GM18526 (cell line): ENCODE data around the gene STOX1.

Experiments used
- POLR2A ChIP-seq: IDR thresholded peaks from 3 replicates; pipeline ENCODE4 v1.6.1; 2011; ENCODE audit not compliant: insufficient read length; ENCODE audit errors: extremely low read depth

The STOX1 gene

GRCh38 chr10:68871731-68872342 is 44.5 kb downstream of the STOX1 start:
- TF ChIP-seq POLR2A = no peak

- no peak for TF ChIP-seq POLR2A
Measured at GRCh38 chr10:68876246-68877138, 49.2 kb downstream of the STOX1 start.

GRCh38 chr10:68877482-68878110 is 50.3 kb downstream of the STOX1 start:
- TF ChIP-seq POLR2A = no peak

GRCh38 chr10:68878496-68878895 is 51.2 kb downstream of the STOX1 start:
- no peak for TF ChIP-seq POLR2A

GRCh38 chr10:68879628-68880027 is 52.3 kb downstream of the STOX1 start:
- TF ChIP-seq POLR2A = no peak

- no peak for TF ChIP-seq POLR2A
Measured at GRCh38 chr10:68880181-68880580, 52.9 kb downstream of the STOX1 start.

- TF ChIP-seq POLR2A = no peak
Measured at GRCh38 chr10:68895041-68895440, 67.7 kb downstream of the STOX1 start.

GRCh38 chr10:68897336-68897741 is 70.0 kb downstream of the STOX1 start:
- TF ChIP-seq POLR2A = no peak

GRCh38 chr10:68899186-68899745 is 71.9 kb downstream of the STOX1 start:
- TF ChIP-seq POLR2A = no peak

- no peak for TF ChIP-seq POLR2A
Measured at GRCh38 chr10:68900427-68901104, 73.2 kb downstream of the STOX1 start.

GRCh38 chr10:68901105-68901927 is 74.0 kb downstream of the STOX1 start, which contains the start of gene DDX50:
TSS of gene DDX50 (plus strand) at chr10:68901315. CDS start at chr10:68901385, 70 bp downstream.
- peak; percentile 86 for TF ChIP-seq POLR2A

- no peak for TF ChIP-seq POLR2A
Measured at GRCh38 chr10:68902382-68902781, 75.1 kb downstream of the STOX1 start.

GRCh38 chr10:68924593-68924992 is 97.3 kb downstream of the STOX1 start:
- no peak for TF ChIP-seq POLR2A

GRCh38 chr10:68925489-68925888 is 98.2 kb downstream of the STOX1 start:
- TF ChIP-seq POLR2A = no peak
